22Rv1 (cell line): ENCODE results near the gene MRPS11.

ENCODE experiments used
- CTCF ChIP-seq: fragments of 450-650 bp; IDR thresholded peaks from 2 replicates; pipeline ENCODE4 v1.5.1; 2017; ENCODE audit warnings: mild to moderate bottlenecking
- ZFX ChIP-seq: fragments of 450-650 bp; IDR thresholded peaks from 2 replicates; pipeline ENCODE4 v1.6.1; 2017; ENCODE audit warnings: antibody characterized with exemption, borderline replicate concordance

GRCh38 chr15:88454867-88455810 is 12.4 kb upstream of the MRPS11 start:
- TF ChIP-seq CTCF (peak; percentile 88), ZFX (no peak)
